Measurements from ENCODE around the gene RBM33. TPM values are rescaled to one million over a fixed set of nuclear protein-coding genes. Genes with fewer than 3 reads are reported as not detected.

RBM33 gene
- total and polyA plus RNA-seq, 10 of the 15 experiments (the other 5 are each of a cell fraction or from before 2014, with no cell fraction given), result 4.7 to 67.2 (median 24.3) TPM

DNA sequence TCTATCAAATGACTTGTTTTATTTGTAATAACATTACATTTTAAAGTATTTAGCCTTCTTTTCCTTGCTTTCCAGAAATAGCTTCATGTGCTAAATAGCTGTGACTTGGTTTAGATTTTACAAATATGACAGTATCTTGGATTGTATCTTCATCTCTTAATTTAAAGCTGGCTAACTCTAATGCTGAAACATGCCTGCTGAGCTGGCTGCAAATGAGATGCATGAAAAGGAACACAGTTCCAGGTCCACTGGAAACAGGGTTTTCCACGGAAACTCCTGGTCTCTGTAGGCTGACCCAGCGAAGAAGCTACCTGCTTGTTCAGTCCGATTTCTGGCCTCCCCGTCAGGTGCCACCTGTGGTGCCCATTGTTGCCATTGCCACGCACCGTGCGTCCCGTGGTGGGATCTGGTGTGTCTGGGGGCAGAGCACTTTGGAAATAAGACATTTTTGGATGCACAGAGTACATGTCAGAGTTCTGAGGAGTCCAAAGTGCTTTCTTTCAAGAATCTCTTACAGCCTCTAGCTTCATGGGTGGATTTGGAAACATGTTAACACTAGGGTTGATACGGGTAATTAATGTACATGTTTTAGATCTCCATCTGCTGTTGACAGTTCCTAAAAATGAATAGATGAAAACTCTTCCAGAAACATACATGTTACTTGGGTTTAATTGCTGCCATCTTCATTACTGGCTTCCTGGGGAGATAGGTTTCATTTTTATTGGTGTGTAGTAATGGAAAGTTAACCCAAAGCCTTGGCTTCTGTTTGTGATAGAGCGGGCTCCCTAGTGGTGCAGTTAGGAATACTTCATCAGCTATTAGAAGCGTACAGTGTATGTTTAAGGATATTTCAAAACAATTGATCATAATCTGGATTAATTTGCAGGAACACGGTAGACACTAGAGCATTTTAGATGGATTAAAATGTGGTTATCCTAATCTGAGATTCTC, 122.8 kb downstream of the RBM33 start:
- H3K9ac ChIP-seq (ENCODE audit: control insufficient read depth, insufficient read depth, low read length), result no peak overlapping the region
- peaks cover 16% of the 10 kb centered on the region for H3K79me2 ChIP-seq (ENCODE audit: control insufficient read depth, insufficient read depth, low read length)
- H3K4me2 ChIP-seq (ENCODE audit: control insufficient read depth, insufficient read depth), result no peak overlapping the region
- intact Hi-C loops (cut with micrococcal nuclease; ENCODE audit: unreplicated experiment), result loop anchor here (10.0 kb wide), 1 partner anchor 842 kb away; no protein-coding TSS in a partner anchor
- H4K20me1 ChIP-seq (ENCODE audit: control insufficient read depth, insufficient read depth), result no peaks in the 10 kb centered on the region; the same call in 1 of the 2 replicates
- RAD21 ChIA-PET (ENCODE audit: unreplicated experiment), result interaction anchor here (0.7 to 3.4 kb wide), 10 partner anchors 13 to 169 kb away, joined by 3 to 47 read pairs (median 4); no protein-coding TSS in a partner anchor
- in situ Hi-C loops (cut with MboI), result loop anchor here (25.0 kb wide), 1 partner anchor 380 kb away; no protein-coding TSS in a partner anchor
- H3K4me3 ChIP-seq, result no peak overlapping the region
- peaks cover 24% of the 10 kb centered on the region for H3K4me1 ChIP-seq (ENCODE audit: control insufficient read depth, insufficient read depth, low read length)
- POLR2A ChIA-PET, result interaction anchor here (0.9 kb wide), 1 partner anchor 9 kb away, joined by 4 read pairs; no protein-coding TSS in a partner anchor
- no TSS peak for BruUV-seq (replicated peaks)
- peaks cover 31 to 58% of the 10 kb centered on the region in 2 experiments for H3K36me3 ChIP-seq (ENCODE audit: control insufficient read depth in 2 of 2, insufficient read depth in 2 of 2, low read length in 1 of 2)
- H3K9me3 ChIP-seq (replicated peaks; ENCODE audit: control insufficient read depth, insufficient read depth, low read length), result no peaks in the 10 kb centered on the region; the same call in 2 of the 3 replicates
- ATAC-seq, result no peak
- no peak for FAIRE-seq
- SMC1A ChIA-PET (ENCODE audit: uncharacterized antibody, unreplicated experiment), result interaction anchor here (0.6 to 3.6 kb wide), 11 partner anchors 10 to 169 kb away, joined by 3 to 58 read pairs (median 4); no protein-coding TSS in a partner anchor
- no peaks in the 10 kb centered on the region for H3K27me3 ChIP-seq (replicated peaks in 1 of 2; ENCODE audit: control insufficient read depth in 2 of 2, insufficient read depth in 2 of 2, low read length in 1 of 2)
- DNase-seq (ENCODE audit: low read depth, low spot score), result no peak
- 93% methylated on average over 12 of the region's 12 CpGs for WGBS (ENCODE audit: insufficient coverage, insufficient replicate concordance, low lambda C conversion rate, missing lambda C conversion rate)
- no peak overlapping the region for H3K27ac ChIP-seq (ENCODE audit: control insufficient read depth, insufficient read depth)
- no peak overlapping the region for H2AFZ ChIP-seq (ENCODE audit: control insufficient read depth, low read depth, low read length)
- CTCF ChIA-PET, result interaction anchor here (0.6 to 4.0 kb wide), 36 partner anchors 9 to 840 kb away, joined by 3 to 170 read pairs (median 4); partner anchors contain the start of gene RBM33
- TF ChIP-seq IRF4 (IDR thresholded peaks at IDR 0.05; ENCODE audit: low read depth, low read length), result no peak
- no peak for TF ChIP-seq TARDBP (IDR thresholded peaks at IDR 0.05; ENCODE audit: borderline replicate concordance)
- no peak for TF ChIP-seq HCFC1 (IDR thresholded peaks at IDR 0.05; ENCODE audit: low read length)
- no peak for TF ChIP-seq ESRRA (IDR thresholded peaks at IDR 0.05; ENCODE audit: low read length)
- no peak for TF ChIP-seq PAX8 (IDR thresholded peaks at IDR 0.05)
- TF ChIP-seq MYC (IDR thresholded peaks at IDR 0.05; ENCODE audit: insufficient read depth, insufficient read length, insufficient replicate concordance, low read length, severe bottlenecking), result no peak
- TF ChIP-seq, protein P1, sequence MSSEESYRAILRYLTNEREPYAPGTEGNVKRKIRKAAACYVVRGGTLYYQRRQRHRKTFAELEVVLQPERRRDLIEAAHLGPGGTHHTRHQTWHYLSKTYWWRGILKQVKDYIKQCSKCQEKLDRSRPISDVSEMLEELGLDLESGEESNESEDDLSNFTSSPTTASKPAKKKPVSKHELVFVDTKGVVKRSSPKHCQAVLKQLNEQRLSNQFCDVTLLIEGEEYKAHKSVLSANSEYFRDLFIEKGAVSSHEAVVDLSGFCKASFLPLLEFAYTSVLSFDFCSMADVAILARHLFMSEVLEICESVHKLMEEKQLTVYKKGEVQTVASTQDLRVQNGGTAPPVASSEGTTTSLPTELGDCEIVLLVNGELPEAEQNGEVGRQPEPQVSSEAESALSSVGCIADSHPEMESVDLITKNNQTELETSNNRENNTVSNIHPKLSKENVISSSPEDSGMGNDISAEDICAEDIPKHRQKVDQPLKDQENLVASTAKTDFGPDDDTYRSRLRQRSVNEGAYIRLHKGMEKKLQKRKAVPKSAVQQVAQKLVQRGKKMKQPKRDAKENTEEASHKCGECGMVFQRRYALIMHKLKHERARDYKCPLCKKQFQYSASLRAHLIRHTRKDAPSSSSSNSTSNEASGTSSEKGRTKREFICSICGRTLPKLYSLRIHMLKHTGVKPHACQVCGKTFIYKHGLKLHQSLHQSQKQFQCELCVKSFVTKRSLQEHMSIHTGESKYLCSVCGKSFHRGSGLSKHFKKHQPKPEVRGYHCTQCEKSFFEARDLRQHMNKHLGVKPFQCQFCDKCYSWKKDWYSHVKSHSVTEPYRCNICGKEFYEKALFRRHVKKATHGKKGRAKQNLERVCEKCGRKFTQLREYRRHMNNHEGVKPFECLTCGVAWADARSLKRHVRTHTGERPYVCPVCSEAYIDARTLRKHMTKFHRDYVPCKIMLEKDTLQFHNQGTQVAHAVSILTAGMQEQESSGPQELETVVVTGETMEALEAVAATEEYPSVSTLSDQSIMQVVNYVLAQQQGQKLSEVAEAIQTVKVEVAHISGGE (CRISPR knock-in tag; IDR thresholded peaks at IDR 0.05), result no peak
- no peak for TF ChIP-seq CBX5 (IDR thresholded peaks at IDR 0.05; ENCODE audit: low read depth)
- TF ChIP-seq, protein P2, sequence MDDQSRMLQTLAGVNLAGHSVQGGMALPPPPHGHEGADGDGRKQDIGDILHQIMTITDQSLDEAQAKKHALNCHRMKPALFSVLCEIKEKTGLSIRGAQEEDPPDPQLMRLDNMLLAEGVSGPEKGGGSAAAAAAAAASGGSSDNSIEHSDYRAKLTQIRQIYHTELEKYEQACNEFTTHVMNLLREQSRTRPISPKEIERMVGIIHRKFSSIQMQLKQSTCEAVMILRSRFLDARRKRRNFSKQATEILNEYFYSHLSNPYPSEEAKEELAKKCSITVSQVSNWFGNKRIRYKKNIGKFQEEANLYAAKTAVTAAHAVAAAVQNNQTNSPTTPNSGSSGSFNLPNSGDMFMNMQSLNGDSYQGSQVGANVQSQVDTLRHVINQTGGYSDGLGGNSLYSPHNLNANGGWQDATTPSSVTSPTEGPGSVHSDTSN (IDR thresholded peaks at IDR 0.05; ENCODE audit: insufficient replicate concordance, low read depth, low read length), result no peak
- TF ChIP-seq ASH2L (IDR thresholded peaks at IDR 0.05; ENCODE audit: borderline replicate concordance, low read depth), result no peak
- TF ChIP-seq PML (IDR thresholded peaks at IDR 0.05; ENCODE audit: low read length), result no peak
- TF ChIP-seq RFX5 (IDR thresholded peaks at IDR 0.05; ENCODE audit: low read depth, low read length), result no peak
- TF ChIP-seq, protein P3, sequence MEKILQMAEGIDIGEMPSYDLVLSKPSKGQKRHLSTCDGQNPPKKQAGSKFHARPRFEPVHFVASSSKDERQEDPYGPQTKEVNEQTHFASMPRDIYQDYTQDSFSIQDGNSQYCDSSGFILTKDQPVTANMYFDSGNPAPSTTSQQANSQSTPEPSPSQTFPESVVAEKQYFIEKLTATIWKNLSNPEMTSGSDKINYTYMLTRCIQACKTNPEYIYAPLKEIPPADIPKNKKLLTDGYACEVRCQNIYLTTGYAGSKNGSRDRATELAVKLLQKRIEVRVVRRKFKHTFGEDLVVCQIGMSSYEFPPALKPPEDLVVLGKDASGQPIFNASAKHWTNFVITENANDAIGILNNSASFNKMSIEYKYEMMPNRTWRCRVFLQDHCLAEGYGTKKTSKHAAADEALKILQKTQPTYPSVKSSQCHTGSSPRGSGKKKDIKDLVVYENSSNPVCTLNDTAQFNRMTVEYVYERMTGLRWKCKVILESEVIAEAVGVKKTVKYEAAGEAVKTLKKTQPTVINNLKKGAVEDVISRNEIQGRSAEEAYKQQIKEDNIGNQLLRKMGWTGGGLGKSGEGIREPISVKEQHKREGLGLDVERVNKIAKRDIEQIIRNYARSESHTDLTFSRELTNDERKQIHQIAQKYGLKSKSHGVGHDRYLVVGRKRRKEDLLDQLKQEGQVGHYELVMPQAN (conservative IDR thresholded peaks at IDR 0.05), result no peak
